ENCODE results near the gene UTS2.

- TF ChIP-seq POLR2AphosphoS5 (IDR thresholded peaks at IDR 0.05; ENCODE audit: low read depth, low read length) (no peak), TAF1 (IDR thresholded peaks at IDR 0.05; ENCODE audit: borderline replicate concordance, insufficient read depth, low read length) (no peak)
Observed at GRCh38 chr1:7810395-7810794, 42.5 kb downstream of the UTS2 start.

Data from PFSK-1 (cell line).